ENCODE results near the gene DGKA. TPM values are rescaled to one million over a fixed set of nuclear protein-coding genes. Genes with fewer than 3 reads are reported as not detected.

DGKA gene
- total and polyA plus RNA-seq, 2 of the 13 experiments (the other 11 are each of a cell fraction or from before 2014, with no cell fraction given) = 2.4 to 5.4 TPM

GRCh38 chr12:55974308-55974730, 43.4 kb downstream of the DGKA start (continued):
- TF ChIP-seq, protein P1, sequence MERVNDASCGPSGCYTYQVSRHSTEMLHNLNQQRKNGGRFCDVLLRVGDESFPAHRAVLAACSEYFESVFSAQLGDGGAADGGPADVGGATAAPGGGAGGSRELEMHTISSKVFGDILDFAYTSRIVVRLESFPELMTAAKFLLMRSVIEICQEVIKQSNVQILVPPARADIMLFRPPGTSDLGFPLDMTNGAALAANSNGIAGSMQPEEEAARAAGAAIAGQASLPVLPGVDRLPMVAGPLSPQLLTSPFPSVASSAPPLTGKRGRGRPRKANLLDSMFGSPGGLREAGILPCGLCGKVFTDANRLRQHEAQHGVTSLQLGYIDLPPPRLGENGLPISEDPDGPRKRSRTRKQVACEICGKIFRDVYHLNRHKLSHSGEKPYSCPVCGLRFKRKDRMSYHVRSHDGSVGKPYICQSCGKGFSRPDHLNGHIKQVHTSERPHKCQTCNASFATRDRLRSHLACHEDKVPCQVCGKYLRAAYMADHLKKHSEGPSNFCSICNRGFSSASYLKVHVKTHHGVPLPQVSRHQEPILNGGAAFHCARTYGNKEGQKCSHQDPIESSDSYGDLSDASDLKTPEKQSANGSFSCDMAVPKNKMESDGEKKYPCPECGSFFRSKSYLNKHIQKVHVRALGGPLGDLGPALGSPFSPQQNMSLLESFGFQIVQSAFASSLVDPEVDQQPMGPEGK (CRISPR knock-in tag; IDR thresholded peaks at IDR 0.05) = no peak; the same call in 1 of the 2 replicates
- TF ChIP-seq RBM39 (IDR thresholded peaks at IDR 0.05; ENCODE audit: low read depth, low read length, poor library complexity, severe bottlenecking) (peak; percentile 16), RERE (CRISPR knock-in tag; IDR thresholded peaks at IDR 0.05; ENCODE audit: low read depth) (no peak), YEATS4 (CRISPR knock-in tag; IDR thresholded peaks at IDR 0.05; ENCODE audit: borderline replicate concordance) (peak; percentile 17; the same call in 1 of the 2 replicates), MTA3 (CRISPR knock-in tag; IDR thresholded peaks at IDR 0.05) (no peak), RARG (CRISPR knock-in tag; IDR thresholded peaks at IDR 0.05; ENCODE audit: low read depth) (no peak), ZNF781 (CRISPR knock-in tag; IDR thresholded peaks at IDR 0.05; ENCODE audit: borderline replicate concordance, not compliant biosample characterization) (peak; percentile 56), JUNB (CRISPR knock-in tag; IDR thresholded peaks at IDR 0.05; ENCODE audit: borderline replicate concordance) (no peak), ZNF614 (CRISPR knock-in tag; IDR thresholded peaks at IDR 0.05; ENCODE audit: borderline replicate concordance) (no peak), ZNF160 (CRISPR knock-in tag; IDR thresholded peaks at IDR 0.05) (no peak), MAFG (CRISPR knock-in tag; IDR thresholded peaks at IDR 0.05) (no peak), ZNF446 (CRISPR knock-in tag; IDR thresholded peaks at IDR 0.05) (0 out of 2 replicates have a peak, but pooled peaks have one; percentile 54), GFI1 (CRISPR knock-in tag; IDR thresholded peaks at IDR 0.05; ENCODE audit: borderline replicate concordance) (peak; percentile 3; the same call in 1 of the 2 replicates), ZNF713 (CRISPR knock-in tag; IDR thresholded peaks at IDR 0.05) (0 out of 2 replicates have a peak, but pooled peaks have one; percentile 15)
- TF ChIP-seq, protein P2, sequence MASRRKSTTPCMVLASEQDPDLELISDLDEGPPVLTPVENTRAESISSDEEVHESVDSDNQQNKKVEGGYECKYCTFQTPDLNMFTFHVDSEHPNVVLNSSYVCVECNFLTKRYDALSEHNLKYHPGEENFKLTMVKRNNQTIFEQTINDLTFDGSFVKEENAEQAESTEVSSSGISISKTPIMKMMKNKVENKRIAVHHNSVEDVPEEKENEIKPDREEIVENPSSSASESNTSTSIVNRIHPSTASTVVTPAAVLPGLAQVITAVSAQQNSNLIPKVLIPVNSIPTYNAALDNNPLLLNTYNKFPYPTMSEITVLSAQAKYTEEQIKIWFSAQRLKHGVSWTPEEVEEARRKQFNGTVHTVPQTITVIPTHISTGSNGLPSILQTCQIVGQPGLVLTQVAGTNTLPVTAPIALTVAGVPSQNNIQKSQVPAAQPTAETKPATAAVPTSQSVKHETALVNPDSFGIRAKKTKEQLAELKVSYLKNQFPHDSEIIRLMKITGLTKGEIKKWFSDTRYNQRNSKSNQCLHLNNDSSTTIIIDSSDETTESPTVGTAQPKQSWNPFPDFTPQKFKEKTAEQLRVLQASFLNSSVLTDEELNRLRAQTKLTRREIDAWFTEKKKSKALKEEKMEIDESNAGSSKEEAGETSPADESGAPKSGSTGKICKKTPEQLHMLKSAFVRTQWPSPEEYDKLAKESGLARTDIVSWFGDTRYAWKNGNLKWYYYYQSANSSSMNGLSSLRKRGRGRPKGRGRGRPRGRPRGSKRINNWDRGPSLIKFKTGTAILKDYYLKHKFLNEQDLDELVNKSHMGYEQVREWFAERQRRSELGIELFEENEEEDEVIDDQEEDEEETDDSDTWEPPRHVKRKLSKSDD (CRISPR knock-in tag; IDR thresholded peaks at IDR 0.05; ENCODE audit: low read depth) = no peak
- TF ChIP-seq, protein P3, sequence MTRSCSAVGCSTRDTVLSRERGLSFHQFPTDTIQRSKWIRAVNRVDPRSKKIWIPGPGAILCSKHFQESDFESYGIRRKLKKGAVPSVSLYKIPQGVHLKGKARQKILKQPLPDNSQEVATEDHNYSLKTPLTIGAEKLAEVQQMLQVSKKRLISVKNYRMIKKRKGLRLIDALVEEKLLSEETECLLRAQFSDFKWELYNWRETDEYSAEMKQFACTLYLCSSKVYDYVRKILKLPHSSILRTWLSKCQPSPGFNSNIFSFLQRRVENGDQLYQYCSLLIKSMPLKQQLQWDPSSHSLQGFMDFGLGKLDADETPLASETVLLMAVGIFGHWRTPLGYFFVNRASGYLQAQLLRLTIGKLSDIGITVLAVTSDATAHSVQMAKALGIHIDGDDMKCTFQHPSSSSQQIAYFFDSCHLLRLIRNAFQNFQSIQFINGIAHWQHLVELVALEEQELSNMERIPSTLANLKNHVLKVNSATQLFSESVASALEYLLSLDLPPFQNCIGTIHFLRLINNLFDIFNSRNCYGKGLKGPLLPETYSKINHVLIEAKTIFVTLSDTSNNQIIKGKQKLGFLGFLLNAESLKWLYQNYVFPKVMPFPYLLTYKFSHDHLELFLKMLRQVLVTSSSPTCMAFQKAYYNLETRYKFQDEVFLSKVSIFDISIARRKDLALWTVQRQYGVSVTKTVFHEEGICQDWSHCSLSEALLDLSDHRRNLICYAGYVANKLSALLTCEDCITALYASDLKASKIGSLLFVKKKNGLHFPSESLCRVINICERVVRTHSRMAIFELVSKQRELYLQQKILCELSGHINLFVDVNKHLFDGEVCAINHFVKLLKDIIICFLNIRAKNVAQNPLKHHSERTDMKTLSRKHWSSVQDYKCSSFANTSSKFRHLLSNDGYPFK (CRISPR knock-in tag; IDR thresholded peaks at IDR 0.05; ENCODE audit: borderline replicate concordance) = 0 out of 2 replicates have a peak, but pooled peaks have one; percentile 6
